Loucy (cell line): ENCODE measurements around the gene CDV3.

Source experiments
- EZH2phosphoT487 ChIP-seq: fragments of 200-600 bp; IDR thresholded peaks from 2 replicates; pipeline ENCODE4 v1.6.1; 2018; ENCODE audit warnings: antibody characterized with exemption, mild to moderate bottlenecking, moderate library complexity, borderline replicate concordance
- TF ChIP-seq, protein P1 (sequence below): fragments of 200-600 bp; sonication (generic); conservative IDR thresholded peaks from 2 replicates; pipeline ENCODE4 v1.5.1; 2014; ENCODE audit warnings: mild to moderate bottlenecking, antibody characterized with exemption, low read length

DNA sequence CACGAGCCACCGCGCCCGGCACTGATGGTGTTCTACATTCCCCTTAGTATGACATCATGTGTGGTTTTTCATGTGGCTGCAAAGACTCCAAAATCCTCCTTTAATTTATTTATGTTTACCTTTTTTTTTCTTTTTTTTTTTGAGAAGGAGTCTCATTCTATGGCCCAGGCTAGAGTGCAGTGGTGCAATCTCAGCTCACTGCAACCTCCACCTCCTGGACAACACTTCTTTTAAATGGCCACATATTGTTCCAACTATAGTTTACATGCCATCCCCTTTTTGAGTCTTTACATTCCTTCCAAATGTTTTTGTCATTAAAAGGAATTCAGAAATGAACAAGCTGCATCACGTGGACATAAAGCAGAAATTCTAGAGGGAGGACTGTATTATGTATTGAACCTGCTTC lies 10.3 kb upstream of the CDV3 start:
- TF ChIP-seq, protein P1, sequence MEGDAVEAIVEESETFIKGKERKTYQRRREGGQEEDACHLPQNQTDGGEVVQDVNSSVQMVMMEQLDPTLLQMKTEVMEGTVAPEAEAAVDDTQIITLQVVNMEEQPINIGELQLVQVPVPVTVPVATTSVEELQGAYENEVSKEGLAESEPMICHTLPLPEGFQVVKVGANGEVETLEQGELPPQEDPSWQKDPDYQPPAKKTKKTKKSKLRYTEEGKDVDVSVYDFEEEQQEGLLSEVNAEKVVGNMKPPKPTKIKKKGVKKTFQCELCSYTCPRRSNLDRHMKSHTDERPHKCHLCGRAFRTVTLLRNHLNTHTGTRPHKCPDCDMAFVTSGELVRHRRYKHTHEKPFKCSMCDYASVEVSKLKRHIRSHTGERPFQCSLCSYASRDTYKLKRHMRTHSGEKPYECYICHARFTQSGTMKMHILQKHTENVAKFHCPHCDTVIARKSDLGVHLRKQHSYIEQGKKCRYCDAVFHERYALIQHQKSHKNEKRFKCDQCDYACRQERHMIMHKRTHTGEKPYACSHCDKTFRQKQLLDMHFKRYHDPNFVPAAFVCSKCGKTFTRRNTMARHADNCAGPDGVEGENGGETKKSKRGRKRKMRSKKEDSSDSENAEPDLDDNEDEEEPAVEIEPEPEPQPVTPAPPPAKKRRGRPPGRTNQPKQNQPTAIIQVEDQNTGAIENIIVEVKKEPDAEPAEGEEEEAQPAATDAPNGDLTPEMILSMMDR, result no peak
- no peak for TF ChIP-seq EZH2phosphoT487
